Astrocyte (in vitro differentiated cells and primary cell): ENCODE results near the gene HOXD13. TPM values are rescaled to one million over a fixed set of nuclear protein-coding genes. Genes with fewer than 3 reads are reported as not detected.

Experiments used
- DNase-seq: peaks from one replicate; pipeline ENCODE4 v3.0.0-alpha.2; 2010; ENCODE audit warnings: low read depth
- FAIRE-seq: peaks from 2 replicates; lab custom pipeline; 2011; peaks lifted over from hg19 to GRCh38; lab: Jason Lieb, UNC
- H2AFZ ChIP-seq: 2 replicates; pipeline ENCODE4 v1.6.0; 2012; ENCODE audit warnings: low read depth, low read length, inconsistent platforms
- H3K27ac ChIP-seq: 2 replicates; pipeline ENCODE4 v1.5.1; 2011; ENCODE audit warnings: low read depth, low read length, inconsistent platforms
- H3K27me3 ChIP-seq: 2 replicates; pipeline ENCODE4 v1.6.0; 2011; ENCODE audit warnings: low read length, inconsistent platforms; ENCODE audit not compliant: insufficient read depth
- H3K36me3 ChIP-seq: 2 replicates; pipeline ENCODE4 v1.5.1; 2011; ENCODE audit warnings: low read length, inconsistent platforms; ENCODE audit not compliant: insufficient read depth
- H3K4me1 ChIP-seq: 2 replicates; pipeline ENCODE4 v1.5.1; 2011; ENCODE audit warnings: low read length, inconsistent platforms; ENCODE audit not compliant: insufficient read depth
- H3K4me2 ChIP-seq: 2 replicates; pipeline ENCODE4 v1.6.0; 2012; ENCODE audit warnings: low read length, inconsistent platforms
- H3K4me3 ChIP-seq: 2 replicates; pipeline ENCODE4 v1.5.1; 2011; ENCODE audit warnings: low read depth, mild to moderate bottlenecking, low read length, inconsistent platforms; ENCODE audit not compliant: insufficient read depth
- H3K79me2 ChIP-seq: 2 replicates; pipeline ENCODE4 v1.6.0; 2012; ENCODE audit warnings: mild to moderate bottlenecking, low read length, inconsistent platforms; ENCODE audit not compliant: insufficient read depth
- H3K9ac ChIP-seq: 2 replicates; pipeline ENCODE4 v1.6.0; 2012; ENCODE audit warnings: mild to moderate bottlenecking, low read length, inconsistent platforms
- H3K9me3 ChIP-seq: 2 replicates; pipeline ENCODE4 v1.5.1; 2012; ENCODE audit warnings: low read depth, mild to moderate bottlenecking, low read length, inconsistent platforms; ENCODE audit not compliant: insufficient read depth
- H4K20me1 ChIP-seq: 2 replicates; pipeline ENCODE4 v1.6.0; 2012; ENCODE audit warnings: low read length, inconsistent platforms; ENCODE audit not compliant: insufficient read depth
- H3K27ac Mint-ChIP-seq: one replicate; pipeline ENCODE4 v1.8.0; 2021; ENCODE audit warnings: mild to moderate bottlenecking, mixed read lengths; ENCODE audit not compliant: unreplicated experiment
- H3K27me3 Mint-ChIP-seq: one replicate; pipeline ENCODE4 v1.8.0; 2021; ENCODE audit warnings: low read depth, mixed read lengths; ENCODE audit not compliant: unreplicated experiment
- H3K36me3 Mint-ChIP-seq: one replicate; pipeline ENCODE4 v1.8.0; 2021; ENCODE audit warnings: low read depth, mixed read lengths; ENCODE audit not compliant: unreplicated experiment
- H3K4me1 Mint-ChIP-seq: one replicate; pipeline ENCODE4 v1.8.0; 2021; ENCODE audit warnings: low read depth, mixed read lengths; ENCODE audit not compliant: unreplicated experiment
- H3K4me3 Mint-ChIP-seq: one replicate; pipeline ENCODE4 v1.8.0; 2021; ENCODE audit warnings: mild to moderate bottlenecking, moderate library complexity, mixed read lengths; ENCODE audit not compliant: unreplicated experiment
- H3K9me3 Mint-ChIP-seq: one replicate; pipeline ENCODE4 v1.8.0; 2021; ENCODE audit warnings: mild to moderate bottlenecking, mixed read lengths; ENCODE audit not compliant: unreplicated experiment
- CTCF ChIP-seq: IDR thresholded peaks from 2 replicates; pipeline ENCODE4 v1.5.1; 2011; ENCODE audit warnings: low read depth, mild to moderate bottlenecking, inconsistent platforms, low read length, moderate library complexity; ENCODE audit not compliant: insufficient read depth
- EZH2 ChIP-seq: IDR thresholded peaks from 2 replicates; pipeline ENCODE4 v1.6.1; 2012; ENCODE audit warnings: mild to moderate bottlenecking, low read length, inconsistent platforms; ENCODE audit not compliant: insufficient read depth
- total RNA-seq: library from RNA; stranded (reverse); gene quantifications from 2 replicates; pipeline ENCODE4 v1.2.1, GENCODE V29; 2021

HOXD13 gene
- total RNA-seq, 1 donor from 2014 or later = not detected

DNA sequence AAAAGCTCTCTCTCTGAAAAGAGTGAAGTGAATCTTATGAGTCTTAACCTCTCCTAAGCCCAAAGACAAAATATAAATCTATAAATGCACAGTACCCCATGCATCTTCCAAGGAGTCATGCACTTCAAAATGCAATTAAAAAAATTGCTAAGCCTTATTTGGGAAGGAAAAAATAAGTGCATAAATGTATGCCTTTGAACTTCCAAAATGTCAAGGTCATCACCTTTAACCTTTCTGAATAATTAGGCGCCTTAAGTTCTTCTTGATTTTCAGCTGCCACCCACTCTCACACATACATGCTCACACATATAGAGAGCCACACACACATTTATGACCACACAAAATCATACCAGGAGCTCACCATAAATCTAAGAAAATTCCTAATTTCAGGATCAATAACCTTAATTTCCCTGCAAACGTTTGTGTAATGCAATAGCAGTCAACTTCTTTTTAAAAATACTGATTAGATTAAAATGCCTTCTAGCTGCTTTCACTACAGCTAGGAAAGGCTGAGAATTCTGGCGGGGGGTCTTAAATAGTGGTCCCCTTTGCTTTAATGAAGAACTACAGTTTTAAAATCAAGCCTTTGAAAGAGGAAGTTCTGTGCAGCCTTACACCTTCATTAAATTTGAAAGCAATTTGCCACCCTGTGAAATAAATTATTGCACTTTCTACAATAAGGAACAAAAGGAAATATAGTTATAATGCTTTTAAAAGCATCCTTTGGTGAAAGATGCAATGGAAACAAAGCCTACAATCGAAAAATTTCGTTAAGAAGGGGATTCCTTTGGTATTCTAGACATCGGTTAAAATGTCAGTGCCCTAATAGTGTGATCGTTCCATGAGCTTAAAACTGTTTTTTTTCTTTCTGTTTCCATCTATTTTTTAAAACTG lies 18.1 kb downstream of the HOXD13 start:
- Mint-ChIP-seq H3K27me3 (peaks cover 80% of the 10 kb centered on the region), H3K4me3 (no peak overlapping the region), H3K27ac (no peak overlapping the region), H3K9me3 (peaks cover 16% of the 10 kb centered on the region), H3K4me1 (peaks cover 2% of the 10 kb centered on the region), H3K36me3 (no peaks in the 10 kb centered on the region)
- Histone ChIP-seq H3K9me3 (peaks cover 4% of the 10 kb centered on the region), H3K27me3 (peaks cover 88% of the 10 kb centered on the region), H3K9ac (no peak overlapping the region), H3K4me1 (no peaks in the 10 kb centered on the region), H3K36me3 (no peaks in the 10 kb centered on the region), H2AFZ (no peak overlapping the region), H3K4me2 (no peak overlapping the region), H3K79me2 (no peaks in the 10 kb centered on the region), H4K20me1 (peaks cover 4% of the 10 kb centered on the region), H3K27ac (no peak overlapping the region), H3K4me3 (no peak overlapping the region)
- TF ChIP-seq CTCF = no peak
- no peak for TF ChIP-seq EZH2
- FAIRE-seq (no peak), DNase-seq (no peak)

GRCh38 chr2:176111309-176111663 lies 18.8 kb downstream of the HOXD13 start:
- Histone ChIP-seq H3K27me3 (peaks cover 88% of the 10 kb centered on the region), H3K79me2 (no peaks in the 10 kb centered on the region), H3K9me3 (peaks cover 4% of the 10 kb centered on the region), H3K4me2 (no peak overlapping the region), H4K20me1 (peaks cover under 1% of the 10 kb centered on the region), H3K27ac (no peak overlapping the region), H3K9ac (no peak overlapping the region), H3K4me1 (no peaks in the 10 kb centered on the region), H2AFZ (no peak overlapping the region), H3K4me3 (no peak overlapping the region), H3K36me3 (no peaks in the 10 kb centered on the region)
- no peak overlapping the region for H3K4me3 Mint-ChIP-seq
- DNase-seq (no peak), FAIRE-seq (no peak)
- peaks cover 1% of the 10 kb centered on the region for H3K4me1 Mint-ChIP-seq
- TF ChIP-seq CTCF (peak; percentile 46), EZH2 (no peak)
- no peaks in the 10 kb centered on the region for H3K36me3 Mint-ChIP-seq
- peaks cover 11% of the 10 kb centered on the region for H3K9me3 Mint-ChIP-seq
- H3K27me3 Mint-ChIP-seq = peaks cover 78% of the 10 kb centered on the region
- no peak overlapping the region for H3K27ac Mint-ChIP-seq

DNA sequence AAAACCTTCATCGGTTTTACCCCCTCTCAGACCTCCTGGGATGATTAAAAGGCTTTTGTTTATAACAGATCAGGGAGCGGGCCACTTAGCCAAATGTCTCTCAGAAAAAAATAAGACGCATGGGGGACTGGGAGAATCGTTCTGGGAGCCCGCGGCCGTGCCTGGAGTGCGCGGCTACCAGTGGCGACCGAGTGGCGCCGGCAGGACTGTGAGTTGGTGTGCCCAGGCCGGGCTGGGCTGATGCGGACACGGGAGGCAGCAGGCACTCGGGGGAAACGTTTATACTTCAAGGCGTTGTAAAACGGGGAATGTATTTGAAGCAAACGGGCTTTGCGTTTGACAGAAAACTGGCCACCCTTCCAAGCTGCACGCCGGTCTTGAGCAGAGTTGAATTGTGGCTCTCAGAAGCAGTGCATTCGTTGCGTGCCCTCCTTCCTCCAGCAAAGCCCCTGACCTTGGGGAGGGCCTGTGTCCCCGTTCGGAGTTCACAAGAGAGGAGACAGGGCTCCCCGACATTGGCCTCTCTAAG lies 19.4 kb downstream of the HOXD13 start:
- Mint-ChIP-seq H3K4me1 (no peaks in the 10 kb centered on the region), H3K27ac (no peak overlapping the region), H3K36me3 (peaks cover 1% of the 10 kb centered on the region), H3K27me3 (peaks cover 81% of the 10 kb centered on the region), H3K4me3 (no peak overlapping the region), H3K9me3 (peaks cover 17% of the 10 kb centered on the region)
- TF ChIP-seq EZH2 (peak; percentile 90), CTCF (no peak)
- Histone ChIP-seq H3K27ac (no peak overlapping the region), H4K20me1 (no peaks in the 10 kb centered on the region), H3K27me3 (peaks cover 92% of the 10 kb centered on the region), H3K4me3 (no peak overlapping the region), H3K36me3 (no peaks in the 10 kb centered on the region), H3K9me3 (peaks cover 10% of the 10 kb centered on the region), H3K79me2 (no peaks in the 10 kb centered on the region), H2AFZ (no peak overlapping the region), H3K4me1 (no peaks in the 10 kb centered on the region), H3K4me2 (no peak overlapping the region), H3K9ac (no peak overlapping the region)
- no peak for FAIRE-seq
- no peak for DNase-seq
